HL-60 (cell line): ENCODE results near the gene PNKP.

Experiments
- DNase-seq, 2 experiments: peaks; one replicate each; pipeline ENCODE4 v3.0.0-alpha.2; 2010 to 2020; ENCODE audit warnings: low read depth in 1 of 2, low spot score in 1 of 2
- H3K27ac ChIP-seq: fragments of 250-450 bp; sonication (Bioruptor Pico); replicated peaks from 2 replicates; pipeline ENCODE4 v1.5.1; 2020; ENCODE audit warnings: mild to moderate bottlenecking, moderate library complexity
- H3K27me3 ChIP-seq: fragments of 250-450 bp; sonication (Bioruptor Pico); 2 replicates; pipeline ENCODE4 v1.5.1; 2021; ENCODE audit warnings: mild to moderate bottlenecking, moderate library complexity; ENCODE audit not compliant: insufficient read depth, poor library complexity, severe bottlenecking
- H3K4me3 ChIP-seq: replicated peaks from 2 replicates; pipeline ENCODE4 v1.5.1; 2011; ENCODE audit warnings: mild to moderate bottlenecking, control low read depth, low read length; ENCODE audit not compliant: insufficient read depth
- CTCF ChIP-seq: IDR thresholded peaks from one replicate; pipeline ENCODE4 v1.5.1; 2011; ENCODE audit warnings: low read length, control low read depth, inconsistent platforms; ENCODE audit not compliant: insufficient read depth
- GABPA ChIP-seq: IDR thresholded peaks from 2 replicates; pipeline ENCODE4 v1.6.1; 2012; ENCODE audit warnings: low read depth
- POLR2AphosphoS5 ChIP-seq: IDR thresholded peaks from 2 replicates; pipeline ENCODE4 v1.6.1; 2012; ENCODE audit warnings: low read depth
- REST ChIP-seq: IDR thresholded peaks from 2 replicates; pipeline ENCODE4 v1.6.1; 2012; ENCODE audit warnings: low read depth; ENCODE audit not compliant: insufficient replicate concordance
- SPI1 ChIP-seq: IDR thresholded peaks from 2 replicates; pipeline ENCODE4 v1.6.1; 2012; ENCODE audit warnings: low read depth, mild to moderate bottlenecking, borderline replicate concordance

Gene PNKP

GRCh38 chr19:49874503-49875157, 7.3 kb upstream of the PNKP start:
- H3K4me3 ChIP-seq: no peak overlapping the region
- no peak overlapping the region for H3K27ac ChIP-seq
- DNase-seq: no peak
- no peaks in the 10 kb centered on the region for H3K27me3 ChIP-seq
- TF ChIP-seq GABPA (no peak), CTCF (no peak), POLR2AphosphoS5 (no peak), SPI1 (no peak), REST (no peak)

- Histone ChIP-seq H3K4me3 (no peak overlapping the region), H3K27me3 (no peaks in the 10 kb centered on the region), H3K27ac (no peak overlapping the region)
- DNase-seq: no peak
- TF ChIP-seq POLR2AphosphoS5 (no peak), CTCF (no peak), GABPA (no peak), SPI1 (no peak), REST (no peak)
Measured at GRCh38 chr19:49873834-49874233, 6.5 kb upstream of the PNKP start.

GRCh38 chr19:49873129-49873521, 5.7 kb upstream of the PNKP start:
- DNase-seq: no peak
- no peaks in the 10 kb centered on the region for H3K27me3 ChIP-seq
- H3K27ac ChIP-seq: no peak overlapping the region
- TF ChIP-seq POLR2AphosphoS5: no peak
- TF ChIP-seq REST: no peak
- TF ChIP-seq GABPA: no peak
- no peak for TF ChIP-seq CTCF
- no peak for TF ChIP-seq SPI1
- no peak overlapping the region for H3K4me3 ChIP-seq
